Esophagus muscularis mucosa (tissue), 3 donors: Measurements from ENCODE around the gene RARRES1.

Source experiments
- POLR2AphosphoS5 ChIP-seq, 2 donors: sonication (generic); formaldehyde crosslinking; IDR thresholded peaks; one replicate each; pipeline ENCODE4 v1.6.1; 2017; ENCODE audit warnings: antibody characterized with exemption in 2 of 2
- TF ChIP-seq, protein P1 (sequence below), 3 experiments: fragments of 200-600 bp in 2 of 3; fragments of 450-650 bp in 1 of 3; sonication (generic) in 2 of 3; IDR thresholded peaks; one replicate each; pipeline ENCODE4 v1.5.1; 2017 to 2019; ENCODE audit warnings: antibody characterized with exemption in 3 of 3, mild to moderate bottlenecking in 2 of 3, moderate library complexity in 1 of 3

DNA sequence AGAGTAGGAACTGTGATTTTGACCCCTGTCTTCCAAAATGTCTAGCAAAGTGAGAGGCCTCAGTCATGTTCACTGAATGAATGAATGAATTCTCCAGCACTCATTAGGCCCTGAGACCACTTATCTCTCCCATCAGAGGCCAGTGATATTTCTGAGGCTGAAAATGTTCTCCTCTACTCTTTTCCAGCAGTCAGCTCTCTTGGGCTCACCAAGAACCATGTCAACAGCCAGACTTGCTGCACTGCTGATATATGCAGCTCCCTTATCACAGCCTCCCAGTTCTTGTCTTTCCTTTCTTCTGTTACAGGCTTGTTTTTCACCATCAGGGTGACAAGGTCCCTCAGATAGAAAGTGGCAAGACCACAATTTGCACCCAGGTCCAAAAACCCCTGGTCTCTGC, 40.9 kb upstream of the RARRES1 start:
- TF ChIP-seq, protein P1, sequence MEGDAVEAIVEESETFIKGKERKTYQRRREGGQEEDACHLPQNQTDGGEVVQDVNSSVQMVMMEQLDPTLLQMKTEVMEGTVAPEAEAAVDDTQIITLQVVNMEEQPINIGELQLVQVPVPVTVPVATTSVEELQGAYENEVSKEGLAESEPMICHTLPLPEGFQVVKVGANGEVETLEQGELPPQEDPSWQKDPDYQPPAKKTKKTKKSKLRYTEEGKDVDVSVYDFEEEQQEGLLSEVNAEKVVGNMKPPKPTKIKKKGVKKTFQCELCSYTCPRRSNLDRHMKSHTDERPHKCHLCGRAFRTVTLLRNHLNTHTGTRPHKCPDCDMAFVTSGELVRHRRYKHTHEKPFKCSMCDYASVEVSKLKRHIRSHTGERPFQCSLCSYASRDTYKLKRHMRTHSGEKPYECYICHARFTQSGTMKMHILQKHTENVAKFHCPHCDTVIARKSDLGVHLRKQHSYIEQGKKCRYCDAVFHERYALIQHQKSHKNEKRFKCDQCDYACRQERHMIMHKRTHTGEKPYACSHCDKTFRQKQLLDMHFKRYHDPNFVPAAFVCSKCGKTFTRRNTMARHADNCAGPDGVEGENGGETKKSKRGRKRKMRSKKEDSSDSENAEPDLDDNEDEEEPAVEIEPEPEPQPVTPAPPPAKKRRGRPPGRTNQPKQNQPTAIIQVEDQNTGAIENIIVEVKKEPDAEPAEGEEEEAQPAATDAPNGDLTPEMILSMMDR (IDR thresholded peaks at IDR 0.05): no peak
- TF ChIP-seq POLR2AphosphoS5 (IDR thresholded peaks at IDR 0.05): no peak
